Measurements from ENCODE around the gene KRTAP19-3. TPM values are rescaled to one million over a fixed set of nuclear protein-coding genes. Genes with fewer than 3 reads are reported as not detected.

KRTAP19-3 gene
- total and polyA plus RNA-seq, 2 of the 8 experiments (the other 6 are each of a cell fraction or from before 2014, with no cell fraction given) = not detected

- Histone ChIP-seq H2BK120ac (replicated peaks; ENCODE audit: low read depth, low read length) (no peak within 1 kb of the TSS), H3K9ac (replicated peaks in 1 of 4; ENCODE audit: extremely low read depth in 1 of 4, low read depth in 3 of 4, low read length in 3 of 4) (no peak within 1 kb of the TSS), H3K4me3 (ENCODE audit: extremely low read depth in 1 of 4, insufficient read depth in 2 of 4, low read depth in 3 of 4, low read length in 4 of 4) (no peak within 1 kb of the TSS), H3K27me3 (replicated peaks in 1 of 4; ENCODE audit: control insufficient read depth in 3 of 4, extremely low read depth in 1 of 4, insufficient read depth in 3 of 4, low read length in 3 of 4) (no peaks in the 10 kb centered on the region), H3K9me3 (ENCODE audit: insufficient read depth in 2 of 2, low read depth in 1 of 2, low read length in 1 of 2) (peaks cover 0 to 2% of the 10 kb centered on the region in 2 experiments; a peak in 1 of 4 replicates), H4K20me1 (replicated peaks in 1 of 2; ENCODE audit: control insufficient read depth in 1 of 2, insufficient read depth in 2 of 2, low read length in 2 of 2) (no peaks in the 10 kb centered on the region), H3K36me3 (ENCODE audit: control insufficient read depth in 2 of 4, insufficient read depth in 4 of 4, low read length in 3 of 4) (no peaks in the 10 kb centered on the region), H3K56ac (replicated peaks; ENCODE audit: insufficient read length, low read depth, low read length) (no peak within 1 kb of the TSS), H3K23ac (ENCODE audit: insufficient read length) (no peak within 1 kb of the TSS), H3K4me2 (ENCODE audit: insufficient read depth in 1 of 2, low read depth in 2 of 2, low read length in 2 of 2) (no peak within 1 kb of the TSS), H3K4ac (replicated peaks; ENCODE audit: insufficient read length, low read depth, low read length) (no peak within 1 kb of the TSS), H2BK15ac (ENCODE audit: low read length) (no peak within 1 kb of the TSS), H2AK5ac (ENCODE audit: low read depth, low read length) (no peak within 1 kb of the TSS), H2BK12ac (ENCODE audit: low read depth, low read length) (no peak within 1 kb of the TSS), H3K79me2 (ENCODE audit: control insufficient read depth in 1 of 2, insufficient read depth in 2 of 2, low read length in 2 of 2) (no peaks in the 10 kb centered on the region), H2BK5ac (ENCODE audit: low read depth, low read length) (no peak within 1 kb of the TSS), H3K14ac (ENCODE audit: insufficient read length) (no peak within 1 kb of the TSS), H4K8ac (ENCODE audit: extremely low read depth, insufficient read depth, low read length) (no peak within 1 kb of the TSS), H2AFZ (ENCODE audit: low read length) (no peak within 1 kb of the TSS), H3K23me2 (ENCODE audit: low read depth, low read length) (no peaks in the 10 kb centered on the region), H3K18ac (ENCODE audit: extremely low read depth, low read length) (no peak within 1 kb of the TSS), H3K79me1 (ENCODE audit: low read depth, low read length) (no peaks in the 10 kb centered on the region), H4K5ac (ENCODE audit: insufficient read length, low read depth, low read length) (no peak within 1 kb of the TSS), H3K27ac (ENCODE audit: low read depth, low read length) (no peak within 1 kb of the TSS), H4K91ac (replicated peaks; ENCODE audit: insufficient read length, low read length) (no peak within 1 kb of the TSS), H2BK20ac (ENCODE audit: low read length) (no peak within 1 kb of the TSS), H3K4me1 (replicated peaks in 1 of 4; ENCODE audit: control insufficient read depth in 3 of 4, insufficient read depth in 4 of 4, low read length in 3 of 4) (no peaks in the 10 kb centered on the region)
- POLR2A ChIA-PET (ENCODE audit: partially characterized antibody) = no interaction called here
- CTCF ChIA-PET (ENCODE audit: partially characterized antibody) = interaction anchor here (1.1 to 2.1 kb wide), 2 partner anchors 26 to 28 kb away, joined by 3 to 8 read pairs; no protein-coding TSS in a partner anchor
- FAIRE-seq (no peak), DNase-seq (ENCODE audit: low read depth in 1 of 2, low spot score in 2 of 2) (no peak)
- 97% methylated on average over 7 of the region's 7 CpGs; no CpG with 5 or more reads in 1 of the 2 experiments for whole genome bisulfite sequencing, 2 experiments (ENCODE audit: extremely low coverage in 1 of 2, insufficient coverage in 1 of 2, insufficient read length in 1 of 2, insufficient replicate concordance in 2 of 2, low coverage in 1 of 2, low lambda C conversion rate in 2 of 2, missing lambda C conversion rate in 1 of 2)
- no peak for TF ChIP-seq CEBPB (IDR thresholded peaks at IDR 0.05; ENCODE audit: low read depth, low read length)
- no peak for TF ChIP-seq RBBP5 (IDR thresholded peaks at IDR 0.05; ENCODE audit: borderline replicate concordance, low read depth, low read length)
- no peak for TF ChIP-seq RAD21 (IDR thresholded peaks at IDR 0.05 in 1 of 2, conservative IDR thresholded peaks at IDR 0.05 in 1 of 2; ENCODE audit: low read depth in 2 of 2, low read length in 2 of 2)
- no peak for TF ChIP-seq POU5F1 (IDR thresholded peaks at IDR 0.05; ENCODE audit: low read depth, low read length)
- no peak for TF ChIP-seq RXRA (IDR thresholded peaks at IDR 0.05; ENCODE audit: insufficient read depth, low read depth, low read length)
- TF ChIP-seq CREB1 (IDR thresholded peaks at IDR 0.05) = no peak
- TF ChIP-seq MAX (IDR thresholded peaks at IDR 0.05) = no peak
- no peak for TF ChIP-seq JUND (IDR thresholded peaks at IDR 0.05; ENCODE audit: low read length)
- no peak for TF ChIP-seq POLR2A (IDR thresholded peaks at IDR 0.05; ENCODE audit: control extremely low read depth in 1 of 2, low read depth in 2 of 2, low read length in 2 of 2)
- no peak for TF ChIP-seq NRF1 (IDR thresholded peaks at IDR 0.05; ENCODE audit: low read depth, low read length)
- TF ChIP-seq FOSL1 (IDR thresholded peaks at IDR 0.05; ENCODE audit: insufficient read depth, low read depth, low read length) = no peak
- TF ChIP-seq USF2 (IDR thresholded peaks at IDR 0.05; ENCODE audit: low read length) = no peak
- TF ChIP-seq SP1 (IDR thresholded peaks at IDR 0.05; ENCODE audit: low read depth, low read length) = no peak
- TF ChIP-seq, protein P1, sequence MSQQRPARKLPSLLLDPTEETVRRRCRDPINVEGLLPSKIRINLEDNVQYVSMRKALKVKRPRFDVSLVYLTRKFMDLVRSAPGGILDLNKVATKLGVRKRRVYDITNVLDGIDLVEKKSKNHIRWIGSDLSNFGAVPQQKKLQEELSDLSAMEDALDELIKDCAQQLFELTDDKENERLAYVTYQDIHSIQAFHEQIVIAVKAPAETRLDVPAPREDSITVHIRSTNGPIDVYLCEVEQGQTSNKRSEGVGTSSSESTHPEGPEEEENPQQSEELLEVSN (IDR thresholded peaks at IDR 0.05) = no peak
These were observed 11.7 kb downstream of the KRTAP19-3 start, which contains the start of gene KRTAP19-1 for GRCh38 chr21:30480145-30480544. KRTAP19-1 (minus strand) TSS chr21:30480367; CDS start chr21:30480317, 50 bp downstream.

Measured in H1 (cell line).